SK-N-MC (cell line): ENCODE data around the gene CD46.

Experiments
- EZH2 ChIP-seq: fragments of 200-600 bp; sonication (generic); IDR thresholded peaks from one replicate; pipeline ENCODE4 v1.6.1; 2017; ENCODE audit warnings: antibody characterized with exemption
- FOXP2 ChIP-seq: optimal IDR thresholded peaks from 2 replicates; pipeline ENCODE3; 2011; ENCODE audit warnings: mild to moderate bottlenecking, moderate library complexity; ENCODE audit not compliant: insufficient read depth; ENCODE audit errors: extremely low read length, control extremely low read depth
- POLR2AphosphoS5 ChIP-seq: IDR thresholded peaks from 2 replicates; pipeline ENCODE4 v1.6.1; 2012; ENCODE audit warnings: mild to moderate bottlenecking, low read depth, low read length, borderline replicate concordance

DNA sequence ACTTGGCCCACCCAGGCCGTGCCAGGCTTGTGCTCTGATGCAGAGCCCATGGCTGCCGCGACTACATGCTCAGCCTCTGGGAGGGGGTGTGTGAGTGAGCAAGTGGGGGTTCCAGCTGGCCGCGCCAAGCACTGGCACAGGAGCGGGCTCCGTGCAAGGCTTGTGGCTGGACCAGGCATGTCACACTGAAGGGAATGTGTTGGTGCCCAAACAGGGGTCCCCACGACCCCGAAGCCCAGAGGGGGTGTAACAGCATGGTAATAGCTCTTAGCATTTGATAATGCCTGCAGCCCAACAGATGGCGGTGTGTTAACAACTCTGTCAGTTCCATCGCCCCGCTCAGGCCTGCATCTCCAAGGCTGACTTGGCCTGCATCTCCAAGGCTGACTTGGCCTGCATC is 38.3 kb upstream of the CD46 start:
- no peak for TF ChIP-seq EZH2
- TF ChIP-seq POLR2AphosphoS5: no peak
- no peak for TF ChIP-seq FOXP2
